Fibroblast of upper back skin (primary cell): ENCODE data around the gene ERVH48-1.
"Not testable (repeated sequence)": the region's sequence is repeated elsewhere in the genome, so short reads cannot be mapped to it uniquely, and the experiment has no call there.

ENCODE experiments used
- DNase-seq: peaks from one replicate; pipeline ENCODE4 v3.0.0-alpha.2; 2013

The ERVH48-1 gene

GRCh38 chr21:42938606-42938995, 13.2 kb upstream of the ERVH48-1 start:
- not testable (repeated sequence) for DNase-seq

GRCh38 chr21:42937960-42938605, 12.7 kb upstream of the ERVH48-1 start:
- peak; percentile 62 for DNase-seq

- not testable (repeated sequence) for DNase-seq
These were observed 11.9 kb upstream of the ERVH48-1 start for GRCh38 chr21:42937034-42937940.

GRCh38 chr21:42936360-42936759, 10.9 kb upstream of the ERVH48-1 start:
- DNase-seq, result not testable (repeated sequence)

GRCh38 chr21:42933973-42934372, 8.5 kb upstream of the ERVH48-1 start:
- DNase-seq, result not testable (repeated sequence)

- not testable (repeated sequence) for DNase-seq
These were observed 7.9 kb upstream of the ERVH48-1 start for GRCh38 chr21:42933137-42933970.

GRCh38 chr21:42932378-42933136, 7.1 kb upstream of the ERVH48-1 start:
- DNase-seq, result not testable (repeated sequence)

GRCh38 chr21:42931560-42932235, 6.3 kb upstream of the ERVH48-1 start:
- DNase-seq, result no peak

- DNase-seq, result no peak
These were observed 4.5 kb upstream of the ERVH48-1 start for GRCh38 chr21:42929969-42930368.

GRCh38 chr21:42927474-42928200, 2.2 kb upstream of the ERVH48-1 start:
- DNase-seq, result not testable (repeated sequence)

- no peak for DNase-seq
These were observed 1.0 kb downstream of the ERVH48-1 start for GRCh38 chr21:42924433-42924751.

- peak; percentile 94 for DNase-seq
These were observed 1.6 kb downstream of the ERVH48-1 start for GRCh38 chr21:42923553-42924432.

GRCh38 chr21:42922918-42923317, 2.5 kb downstream of the ERVH48-1 start:
- DNase-seq, result no peak

- DNase-seq, result no peak
These were observed 3.5 kb downstream of the ERVH48-1 start for GRCh38 chr21:42921927-42922326.

GRCh38 chr21:42918291-42918690, 7.1 kb downstream of the ERVH48-1 start:
- DNase-seq, result no peak

- DNase-seq, result no peak
These were observed 12.0 kb downstream of the ERVH48-1 start for GRCh38 chr21:42913476-42913875.

- not testable (repeated sequence) for DNase-seq
These were observed 13.5 kb downstream of the ERVH48-1 start for GRCh38 chr21:42911920-42912319.

- DNase-seq, result not testable (repeated sequence)
These were observed 16.9 kb downstream of the ERVH48-1 start for GRCh38 chr21:42908484-42908883.

GRCh38 chr21:42906233-42906632, 19.2 kb downstream of the ERVH48-1 start:
- DNase-seq, result no peak

GRCh38 chr21:42905195-42905594, 20.2 kb downstream of the ERVH48-1 start:
- peak; percentile 47 for DNase-seq
